Activated effector memory CD4-positive, alpha-beta T cell treated with Interleukin-2 at 50 U/mL for 16 hours (primary cell): ENCODE measurements around the gene ADAMTSL2.

ENCODE experiments used
- DNase-seq: peaks from one replicate; pipeline ENCODE4 v3.0.0-alpha.2; 2020

ADAMTSL2 gene

DNA sequence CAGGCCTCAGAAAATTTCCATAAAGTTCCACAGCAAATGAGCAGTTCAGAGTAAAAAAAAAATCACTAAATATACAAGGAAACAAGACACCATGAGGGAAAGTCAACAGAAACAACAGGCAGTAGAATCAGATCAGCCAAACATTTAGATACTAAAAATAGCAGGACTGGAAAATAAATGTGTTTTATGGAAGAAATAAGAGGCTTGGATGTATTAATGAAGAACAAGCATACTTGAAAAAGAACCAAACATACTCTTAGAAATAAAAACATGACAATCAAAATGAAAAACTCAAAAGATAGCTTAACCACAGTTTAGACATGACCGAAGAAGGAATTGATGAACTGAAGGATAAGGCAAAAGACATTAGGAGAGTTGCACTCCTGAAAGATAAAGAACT lies 32.4 kb upstream of the ADAMTSL2 start:
- no peak for DNase-seq

DNA sequence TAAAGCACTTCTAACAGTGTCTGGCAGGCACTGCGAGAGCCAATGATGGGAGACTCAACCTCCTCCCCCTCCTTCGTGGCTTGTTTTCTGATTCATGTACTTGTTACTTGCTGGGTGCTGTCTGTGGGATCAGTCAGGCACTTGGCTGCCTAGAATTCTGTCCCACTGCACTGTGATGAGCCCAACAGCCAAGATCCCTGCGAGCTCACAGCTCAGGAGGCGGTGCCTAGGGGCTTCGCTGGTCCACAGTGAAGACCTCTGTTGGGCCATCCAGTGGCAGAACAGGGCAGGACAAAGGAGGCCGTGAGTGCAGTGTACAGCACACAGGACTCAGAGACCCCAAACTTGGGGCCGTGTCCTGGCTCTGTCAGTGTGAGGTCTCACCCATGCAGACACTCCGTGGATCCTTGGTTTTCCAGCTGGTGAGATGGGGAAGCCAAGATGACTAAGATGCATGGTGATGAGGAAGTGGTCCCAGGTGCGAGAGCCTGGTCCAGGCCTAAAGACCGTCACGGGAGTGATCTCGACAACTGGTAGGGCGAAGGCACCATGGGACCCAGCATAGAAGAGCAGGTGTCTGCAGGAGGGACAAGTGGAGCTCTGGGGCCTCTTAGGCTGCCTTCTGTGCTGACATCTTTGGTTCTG lies 29.2 kb upstream of the ADAMTSL2 start:
- no peak for DNase-seq

DNA sequence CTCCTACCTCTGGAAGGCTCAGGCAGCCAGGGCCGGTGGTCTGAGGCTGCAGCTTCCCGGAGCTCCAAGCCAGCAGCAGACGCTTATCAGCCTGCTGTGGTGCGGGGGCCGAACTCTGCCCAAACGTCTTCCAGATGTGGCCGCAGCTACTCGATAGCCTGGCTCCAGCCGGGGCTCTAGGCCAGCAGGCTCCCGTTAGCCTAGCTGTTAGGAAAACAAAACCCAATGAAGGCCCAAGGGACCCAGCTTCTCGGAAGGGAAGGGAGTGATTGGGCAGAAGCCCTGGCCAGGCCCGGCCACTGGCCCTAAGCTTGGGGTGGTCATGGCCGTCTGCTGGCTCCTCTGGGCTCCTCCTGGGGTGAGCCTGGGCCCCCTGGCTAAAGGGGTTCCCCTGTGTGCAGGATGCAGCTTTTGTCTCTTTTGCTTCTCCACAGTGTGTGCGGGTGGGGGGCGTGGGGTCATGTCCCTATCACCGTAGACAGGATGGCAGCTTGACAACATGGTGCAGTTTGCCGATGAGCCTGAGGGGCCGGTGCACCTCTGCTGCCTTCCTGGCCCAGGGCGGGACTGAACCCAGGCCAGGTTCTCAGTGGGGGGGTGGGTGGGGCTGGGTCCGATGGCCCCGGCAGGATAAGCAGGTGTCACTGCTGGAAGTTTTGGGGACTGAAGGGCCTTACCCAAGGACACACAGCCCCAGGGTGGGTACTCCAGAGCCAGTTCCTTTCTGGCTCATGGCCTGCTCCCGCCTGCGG lies 28.4 kb upstream of the ADAMTSL2 start:
- DNase-seq, result no peak

DNA sequence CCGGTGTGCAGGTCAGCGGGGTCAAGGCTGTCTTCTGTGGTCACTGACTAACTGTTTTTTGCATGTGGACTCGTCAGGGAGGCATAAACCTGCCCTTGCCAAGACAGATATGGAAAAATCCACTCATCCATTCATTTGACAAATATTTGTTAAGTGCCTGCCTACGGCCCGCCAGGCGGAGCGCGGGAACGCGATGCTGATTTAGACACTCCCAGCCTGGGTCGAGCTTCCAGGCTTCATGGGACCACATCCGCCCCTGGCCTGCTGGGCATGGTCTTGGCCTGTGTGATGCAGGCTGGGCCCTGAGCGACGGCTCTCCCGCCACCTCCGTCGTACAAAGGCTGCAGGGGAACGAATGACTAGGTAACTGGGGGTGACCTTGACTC lies 27.9 kb upstream of the ADAMTSL2 start:
- DNase-seq, result no peak

DNA sequence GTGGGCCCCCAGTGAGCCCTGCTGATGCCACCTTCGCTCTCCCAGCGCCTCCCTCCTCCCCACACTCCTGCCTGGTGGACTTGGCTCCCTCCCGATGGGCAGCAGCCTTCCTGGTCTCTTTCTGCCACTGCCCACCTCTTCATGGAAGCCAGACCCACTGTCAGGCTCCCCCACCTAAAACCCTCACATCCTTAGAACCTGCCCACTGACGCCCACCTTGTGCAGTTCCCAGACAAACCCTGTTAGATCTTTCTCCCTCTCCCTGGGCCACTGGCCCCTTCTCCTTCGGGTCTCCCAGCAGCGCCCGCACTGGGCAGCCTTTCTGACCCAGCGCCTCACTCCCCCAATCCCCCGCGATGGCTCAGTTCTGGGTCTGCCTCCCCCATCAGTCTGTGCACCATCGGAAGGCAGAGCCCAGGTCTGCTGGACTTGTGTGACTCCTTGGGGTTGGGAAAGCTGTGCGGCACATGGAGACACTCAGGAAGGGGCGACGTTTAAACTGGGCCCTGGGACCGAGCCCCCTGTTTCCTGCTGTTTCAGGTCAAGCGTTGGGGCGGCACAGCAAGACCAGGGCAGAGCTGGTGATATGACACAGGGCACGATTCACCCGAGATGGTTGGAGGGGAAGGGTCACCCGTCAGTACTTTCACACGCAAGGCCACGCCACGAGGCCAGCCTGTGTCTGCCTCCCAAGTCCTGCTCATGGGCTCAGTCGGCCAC lies 27.1 kb upstream of the ADAMTSL2 start:
- DNase-seq, result no peak

DNA sequence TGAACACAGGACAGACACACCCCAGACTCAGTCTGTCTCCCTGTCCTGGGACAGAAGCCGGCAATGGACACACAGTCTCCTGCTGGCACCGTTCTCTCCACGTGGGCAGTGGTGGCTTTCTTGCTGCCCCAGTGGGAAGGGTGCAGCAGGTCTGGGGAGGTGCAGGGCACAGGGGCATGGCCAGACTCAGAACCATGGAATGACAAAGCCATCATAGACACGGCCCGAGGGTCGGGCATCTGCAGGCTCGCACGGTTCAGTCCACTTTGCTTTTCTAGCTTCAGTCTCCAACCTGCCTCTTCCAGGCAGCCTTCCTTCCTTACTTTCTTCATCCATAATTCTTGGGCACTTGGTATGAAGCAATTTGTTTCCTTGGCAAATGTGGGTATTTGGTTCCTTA lies 26.5 kb upstream of the ADAMTSL2 start:
- DNase-seq, result no peak

DNA sequence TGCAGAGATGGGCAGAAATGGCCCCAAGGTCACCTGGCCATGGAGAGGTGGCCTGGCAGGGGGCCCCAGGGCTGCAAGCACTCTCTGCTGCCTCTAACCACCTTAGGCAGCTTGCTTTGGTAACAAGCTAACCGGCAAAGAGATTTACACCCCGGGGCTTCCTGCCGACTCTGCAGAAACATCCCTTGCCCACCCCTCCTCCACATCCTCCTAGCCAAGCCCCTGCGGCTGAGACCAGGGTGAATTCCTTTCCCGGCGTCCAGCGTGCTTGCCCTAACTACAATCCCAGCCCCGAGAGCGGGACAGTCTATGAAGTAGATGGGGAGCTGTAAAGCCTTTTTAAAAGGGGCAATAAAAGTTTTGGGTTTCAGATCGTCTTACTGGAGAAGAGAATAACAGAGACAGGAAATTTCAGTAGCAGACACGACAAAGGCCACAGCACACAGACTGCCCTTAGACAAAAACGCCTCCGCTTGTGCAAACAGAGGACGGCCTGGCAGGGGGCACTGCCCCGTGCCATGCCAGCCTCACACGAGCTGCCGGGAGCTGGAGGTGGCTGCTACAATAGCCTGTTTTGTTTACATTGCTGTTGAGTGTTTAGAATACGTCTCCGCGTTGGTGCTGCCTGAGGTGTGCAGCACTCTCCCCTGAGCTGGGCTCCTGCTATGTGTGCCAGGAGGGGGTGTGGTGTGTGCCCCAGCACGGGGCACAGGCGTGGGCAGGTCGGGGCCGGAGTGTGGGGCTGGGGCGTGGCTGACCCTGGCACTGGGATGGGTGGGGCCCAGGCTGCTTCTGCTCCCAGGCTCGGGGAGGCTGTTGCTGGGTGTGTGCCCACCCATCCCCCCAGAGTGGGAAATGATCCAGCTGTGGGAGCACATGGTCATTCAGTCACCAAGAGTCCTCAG lies 25.1 kb upstream of the ADAMTSL2 start:
- DNase-seq, result no peak

DNA sequence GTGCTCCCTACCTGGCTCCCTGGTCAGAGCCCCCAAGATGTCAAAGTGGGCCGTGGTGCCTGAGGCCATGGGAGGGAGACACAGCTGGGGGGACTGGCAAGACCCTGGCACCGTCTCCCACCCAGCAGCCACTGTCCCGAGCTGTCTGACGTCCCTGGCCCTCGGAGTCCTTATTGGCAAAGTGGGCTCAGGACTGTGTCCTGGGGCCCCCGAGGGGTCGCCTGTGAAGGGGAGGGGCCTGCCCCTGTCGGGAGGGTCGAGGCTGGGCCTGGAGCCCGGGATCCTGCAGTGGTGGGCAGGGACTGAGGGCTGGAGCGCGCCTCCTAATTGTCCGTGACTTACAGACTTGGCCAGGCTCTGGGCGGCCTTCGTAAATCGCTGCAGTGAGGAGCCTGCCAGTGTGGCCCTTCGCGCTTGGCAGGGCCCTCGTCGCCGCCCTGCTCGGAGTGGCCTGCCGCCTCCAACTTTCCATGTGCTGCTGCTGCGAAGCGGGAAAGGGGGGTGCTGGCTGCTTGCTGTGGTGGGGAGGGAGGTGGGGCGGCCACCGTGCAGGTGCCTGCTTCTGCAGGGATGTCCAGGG lies 23.5 kb upstream of the ADAMTSL2 start:
- DNase-seq, result no peak

DNA sequence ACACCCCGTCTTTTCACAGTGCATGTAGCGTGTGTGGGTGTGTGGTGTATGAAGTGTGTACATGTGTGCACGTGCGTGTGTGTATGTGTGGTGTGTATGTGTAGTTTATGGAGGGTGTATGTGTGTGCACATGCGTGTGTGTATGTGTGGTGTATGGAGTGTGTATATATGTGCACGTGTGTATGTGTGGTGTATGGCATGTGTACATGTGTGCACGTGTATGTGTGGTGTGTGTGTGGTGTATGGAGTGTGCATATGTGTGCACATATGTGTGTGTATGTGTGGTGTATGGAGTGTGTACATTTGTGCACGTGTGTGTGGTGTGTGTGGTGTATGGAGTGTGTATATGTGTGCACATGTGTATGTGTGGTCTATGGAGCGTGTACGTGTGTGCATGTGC lies 22.9 kb upstream of the ADAMTSL2 start:
- no peak for DNase-seq

DNA sequence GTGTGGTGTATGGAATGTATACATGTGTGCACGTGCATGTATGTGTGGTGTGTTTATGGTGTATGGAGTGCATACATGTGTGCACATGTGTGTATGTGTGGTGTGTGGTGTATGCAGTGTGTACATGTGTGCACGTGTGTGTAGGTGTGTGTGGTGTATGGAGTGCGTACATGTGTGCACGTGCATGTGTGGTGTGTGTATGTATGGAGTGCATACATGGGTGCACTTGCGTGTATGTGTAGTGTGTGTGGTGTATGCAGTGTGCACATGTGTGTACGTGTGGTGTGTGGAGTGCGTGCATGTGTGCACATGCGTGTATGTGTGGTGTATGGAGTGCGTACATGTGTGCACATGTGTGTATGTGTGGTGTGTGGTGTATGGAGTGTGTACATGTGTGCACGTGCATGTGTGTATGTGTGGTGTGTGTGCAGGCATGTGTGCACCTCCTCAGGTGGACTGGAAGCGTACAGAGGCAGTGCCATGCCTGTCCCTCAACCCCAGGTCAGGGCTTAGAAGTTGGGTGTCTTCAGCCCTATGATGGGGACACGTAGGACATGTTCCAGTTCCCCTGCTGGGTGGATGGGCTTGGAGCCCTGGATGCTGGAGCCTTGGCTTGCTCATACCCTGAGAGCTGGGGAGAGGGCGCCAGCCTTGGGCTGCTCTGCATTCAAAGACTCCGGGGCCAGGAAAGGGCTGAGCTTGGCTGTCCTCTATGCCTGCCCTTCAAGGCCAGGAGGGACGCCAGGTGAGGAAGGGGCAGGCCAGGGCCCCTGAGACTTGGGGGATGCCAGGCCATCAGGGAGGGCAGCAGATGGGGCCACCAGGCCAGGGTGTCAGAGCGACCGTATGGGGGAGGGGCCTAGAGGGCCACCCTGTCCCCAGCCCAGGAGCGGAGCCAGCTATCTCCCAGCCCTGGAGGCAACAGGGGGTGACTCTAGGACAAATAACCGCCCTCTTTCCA lies 22.0 kb upstream of the ADAMTSL2 start:
- DNase-seq, result no peak

DNA sequence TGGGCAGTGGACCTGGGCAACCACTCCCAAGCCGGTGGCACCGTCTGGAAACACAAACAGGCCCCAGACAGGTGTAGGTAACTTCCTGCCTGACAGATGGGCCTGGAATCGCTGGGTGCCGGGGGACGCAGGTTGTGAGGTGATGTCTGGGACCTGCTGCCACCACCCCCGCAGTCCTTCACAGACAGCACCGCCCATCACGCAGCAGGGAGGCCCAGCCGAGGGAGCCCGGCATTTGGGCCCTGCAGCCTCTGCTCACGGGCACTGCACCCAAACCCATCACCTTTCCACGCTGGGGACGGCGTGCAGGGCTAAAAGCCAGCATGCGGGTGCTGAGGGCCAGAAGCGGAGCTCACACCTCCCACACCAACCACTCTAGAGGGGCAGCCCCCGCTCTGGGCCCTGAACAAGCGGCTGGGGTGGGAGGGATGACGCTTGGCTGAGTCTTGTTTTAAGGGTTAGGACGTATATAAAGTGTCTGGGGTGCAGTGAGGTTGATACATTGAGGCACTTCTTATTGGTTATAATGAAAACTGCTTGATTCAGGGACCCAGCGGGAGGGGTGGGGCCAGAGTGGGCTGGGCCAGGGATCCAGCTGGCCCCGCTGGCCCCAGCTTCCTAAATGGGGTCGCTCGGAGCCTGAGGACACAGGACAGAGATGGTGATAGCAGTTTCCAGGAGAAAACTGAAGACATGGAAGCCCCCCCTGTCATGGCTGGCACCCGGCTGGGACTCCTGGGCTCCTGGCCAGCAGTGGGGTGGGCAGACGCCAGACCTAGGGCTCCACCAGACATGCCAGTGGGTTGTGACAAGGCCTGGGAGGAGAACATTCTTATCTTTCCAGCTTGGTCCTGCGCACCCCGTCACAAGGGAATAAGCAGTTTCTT lies 21.0 kb upstream of the ADAMTSL2 start:
- no peak for DNase-seq

DNA sequence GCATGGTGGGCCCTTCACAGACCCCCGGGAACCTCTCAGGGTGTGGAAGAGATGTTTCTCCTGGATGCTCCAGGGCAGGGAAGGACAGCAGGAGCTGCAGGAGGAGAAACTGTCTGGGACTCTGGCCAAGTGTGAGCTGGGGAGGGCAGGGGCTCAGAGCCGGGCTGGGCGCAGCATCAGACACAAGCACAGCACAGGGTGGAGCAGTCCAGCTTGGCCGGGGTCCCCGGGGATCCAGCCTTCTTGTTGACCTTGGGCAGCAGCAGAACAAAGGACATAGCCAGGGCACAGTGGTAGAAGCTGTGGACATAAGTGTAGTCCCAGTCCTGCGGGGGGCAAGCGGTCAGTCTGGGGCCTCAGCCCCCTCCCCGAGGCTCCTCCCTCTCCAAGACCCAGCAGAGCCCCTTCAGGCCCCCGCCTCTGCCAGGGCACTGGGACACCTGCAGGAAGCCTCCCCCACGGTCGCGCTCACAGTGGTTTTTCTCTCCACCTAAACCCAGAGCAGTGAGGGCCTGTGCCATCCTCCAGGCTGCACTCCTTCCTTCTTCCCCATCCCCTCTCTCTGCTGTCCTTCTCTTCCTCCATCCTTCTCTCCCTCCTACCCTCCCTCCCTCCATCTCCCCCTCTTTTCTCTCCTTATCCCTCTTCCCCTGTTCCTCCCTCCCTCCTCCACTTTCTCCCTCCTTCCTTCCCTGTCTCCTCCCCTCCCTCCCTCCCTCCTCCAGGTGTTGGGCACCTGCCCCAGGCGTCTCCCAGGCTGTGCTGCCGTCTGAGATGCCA lies 19.9 kb upstream of the ADAMTSL2 start:
- DNase-seq, result no peak

DNA sequence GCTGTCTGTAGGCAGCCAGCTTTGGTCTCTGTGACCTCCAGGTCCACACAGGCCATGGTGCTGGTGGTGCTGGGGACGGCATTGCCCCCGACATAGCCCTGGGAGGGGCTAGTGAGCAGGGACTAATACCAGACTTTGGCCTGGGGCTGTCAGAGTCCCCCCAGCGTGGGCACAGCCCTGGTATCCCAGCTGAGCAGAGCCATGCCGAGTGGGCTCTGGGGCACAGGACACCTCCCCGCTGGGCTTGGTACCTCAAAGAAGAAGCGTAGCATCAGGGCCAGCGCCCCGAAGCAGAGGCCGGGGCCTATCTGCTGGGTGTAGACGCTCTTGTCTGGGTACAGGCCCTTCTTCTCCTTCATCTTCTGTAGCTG lies 19.3 kb upstream of the ADAMTSL2 start:
- no peak for DNase-seq

DNA sequence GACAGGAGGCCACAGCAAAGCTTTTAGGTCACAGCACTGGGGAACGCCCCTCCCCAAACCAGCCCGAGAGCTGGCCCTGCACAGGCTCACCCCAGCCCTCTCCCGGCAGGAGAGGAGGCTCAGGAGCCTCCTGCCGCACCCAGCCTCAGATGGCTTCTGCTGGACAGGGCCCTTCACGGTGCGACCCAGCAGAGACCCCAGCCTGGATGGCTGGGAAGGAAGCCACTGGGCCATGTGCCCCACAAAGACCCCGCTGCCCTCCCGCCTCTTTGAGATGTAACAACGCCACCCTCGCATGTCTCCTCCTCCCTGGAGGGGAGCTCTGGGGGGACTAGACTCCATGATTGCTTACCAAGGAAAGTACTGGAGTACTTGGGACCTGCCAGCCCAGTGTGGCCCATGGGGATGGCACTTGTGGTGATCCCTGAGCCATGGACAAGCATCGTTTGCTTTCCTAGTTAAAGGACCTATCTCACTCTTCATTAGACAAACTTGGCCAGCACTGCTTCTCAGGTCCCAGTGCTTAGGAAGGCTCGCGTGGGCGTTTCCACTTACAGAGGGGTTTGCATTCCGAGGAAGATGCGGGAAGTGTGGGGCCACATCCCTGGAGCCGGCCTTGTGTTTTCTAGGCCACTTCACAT lies 18.8 kb upstream of the ADAMTSL2 start:
- no peak for DNase-seq

DNA sequence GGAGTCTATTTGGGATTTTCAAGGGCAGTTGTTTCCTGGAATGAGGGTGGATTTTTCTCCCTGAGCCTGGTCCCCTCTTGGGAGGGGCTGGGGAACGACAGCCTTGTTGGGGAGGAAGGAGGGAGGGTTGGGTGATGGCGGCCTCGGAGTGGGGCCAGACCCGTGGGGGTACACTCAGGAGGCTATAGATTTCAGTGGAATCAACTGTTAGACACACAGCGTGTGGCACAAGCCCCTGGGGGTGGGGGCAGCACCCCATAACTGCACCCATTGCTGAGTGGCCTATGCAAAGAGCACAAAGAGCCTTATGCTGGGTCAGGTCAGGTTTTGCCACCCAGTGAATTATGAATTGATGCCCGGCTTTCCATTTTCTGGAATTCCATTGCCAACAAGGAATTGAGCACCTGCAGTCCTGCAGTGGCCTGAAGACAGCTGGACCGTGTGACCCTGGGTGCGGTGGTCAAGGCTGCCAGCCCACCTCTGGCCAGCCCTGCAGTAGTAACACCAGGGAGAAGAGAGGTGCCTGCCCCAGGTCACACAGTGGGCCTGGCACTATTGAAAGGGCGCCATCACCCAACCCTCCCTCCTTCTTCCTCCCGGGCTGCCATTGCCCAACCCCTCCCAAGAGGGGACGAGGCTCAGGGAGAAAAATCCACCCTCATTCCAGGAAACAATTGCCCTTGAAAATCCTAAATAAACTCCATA lies 18.1 kb upstream of the ADAMTSL2 start:
- no peak for DNase-seq

DNA sequence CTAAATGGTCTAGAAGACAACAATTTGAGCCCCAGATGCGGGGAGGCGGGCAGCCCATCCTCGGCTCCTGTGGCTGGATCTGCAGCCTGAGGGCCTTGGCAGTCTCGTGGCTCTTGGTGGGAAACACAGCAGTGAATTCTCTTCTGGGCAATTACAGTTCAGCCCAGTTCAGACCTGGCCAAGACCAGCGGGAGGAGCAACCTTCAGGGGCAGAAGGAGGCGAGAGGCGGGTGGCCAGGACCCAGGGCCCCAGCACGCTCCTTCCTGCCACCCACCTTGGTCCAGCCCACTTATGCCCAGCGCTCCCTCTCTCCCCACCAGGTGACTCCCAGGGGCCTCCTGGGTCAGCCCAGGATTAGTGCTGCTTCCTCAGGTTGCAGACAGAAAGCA lies 17.5 kb upstream of the ADAMTSL2 start:
- no peak for DNase-seq

DNA sequence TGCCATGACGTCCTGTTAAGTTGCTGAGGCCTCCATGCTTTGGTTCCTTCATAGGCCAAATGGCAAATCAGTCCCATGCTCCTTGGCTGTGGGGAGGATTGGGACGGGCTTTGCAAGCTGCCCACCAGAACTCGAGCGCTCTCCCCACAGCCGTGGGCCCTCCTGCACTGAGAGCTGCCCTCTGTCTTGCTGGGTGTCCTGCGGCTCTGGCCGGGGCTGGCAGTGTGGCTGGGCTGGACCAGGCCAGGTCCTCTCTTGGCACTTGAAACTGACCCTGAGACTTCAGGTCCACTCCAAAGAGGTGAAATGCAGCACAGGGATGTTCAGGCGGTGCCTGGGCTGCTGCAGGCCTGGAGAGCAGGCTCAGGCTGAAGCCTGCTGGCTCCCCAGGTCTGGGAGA lies 16.8 kb upstream of the ADAMTSL2 start:
- no peak for DNase-seq

DNA sequence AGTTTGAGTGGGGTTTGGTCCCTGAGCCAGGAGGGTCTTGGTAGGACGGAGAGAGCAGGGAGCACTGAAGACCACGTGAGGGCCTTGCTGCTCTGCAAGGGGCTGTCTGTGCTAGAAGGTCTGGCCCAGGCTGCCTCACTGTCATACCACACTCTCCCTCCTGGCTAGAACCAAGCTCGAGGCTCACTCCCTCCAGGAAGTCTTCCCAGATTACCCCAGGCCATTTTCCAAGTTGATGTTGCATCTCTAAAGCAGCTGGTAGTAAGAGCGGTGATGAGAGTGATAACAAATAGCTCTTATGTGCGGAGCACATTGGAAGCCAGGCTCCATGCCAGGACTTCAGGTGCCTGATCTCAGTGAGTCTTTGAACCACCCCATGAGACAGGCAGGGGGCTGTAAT lies 16.3 kb upstream of the ADAMTSL2 start:
- no peak for DNase-seq
